Stimulated activated CD8-positive, alpha-beta memory T cell treated with anti-CD3 and anti-CD28 coated beads, Interleukin-12 subunit alpha, Interleukin-12 subunit beta, amount 100 ng/mL, for 1 hour (primary cell): ENCODE data around the gene RAPGEF3.

Source experiments
- DNase-seq: peaks from one replicate; pipeline ENCODE4 v3.0.0-alpha.2; 2020; ENCODE audit warnings: low read depth

The RAPGEF3 gene, protein sequence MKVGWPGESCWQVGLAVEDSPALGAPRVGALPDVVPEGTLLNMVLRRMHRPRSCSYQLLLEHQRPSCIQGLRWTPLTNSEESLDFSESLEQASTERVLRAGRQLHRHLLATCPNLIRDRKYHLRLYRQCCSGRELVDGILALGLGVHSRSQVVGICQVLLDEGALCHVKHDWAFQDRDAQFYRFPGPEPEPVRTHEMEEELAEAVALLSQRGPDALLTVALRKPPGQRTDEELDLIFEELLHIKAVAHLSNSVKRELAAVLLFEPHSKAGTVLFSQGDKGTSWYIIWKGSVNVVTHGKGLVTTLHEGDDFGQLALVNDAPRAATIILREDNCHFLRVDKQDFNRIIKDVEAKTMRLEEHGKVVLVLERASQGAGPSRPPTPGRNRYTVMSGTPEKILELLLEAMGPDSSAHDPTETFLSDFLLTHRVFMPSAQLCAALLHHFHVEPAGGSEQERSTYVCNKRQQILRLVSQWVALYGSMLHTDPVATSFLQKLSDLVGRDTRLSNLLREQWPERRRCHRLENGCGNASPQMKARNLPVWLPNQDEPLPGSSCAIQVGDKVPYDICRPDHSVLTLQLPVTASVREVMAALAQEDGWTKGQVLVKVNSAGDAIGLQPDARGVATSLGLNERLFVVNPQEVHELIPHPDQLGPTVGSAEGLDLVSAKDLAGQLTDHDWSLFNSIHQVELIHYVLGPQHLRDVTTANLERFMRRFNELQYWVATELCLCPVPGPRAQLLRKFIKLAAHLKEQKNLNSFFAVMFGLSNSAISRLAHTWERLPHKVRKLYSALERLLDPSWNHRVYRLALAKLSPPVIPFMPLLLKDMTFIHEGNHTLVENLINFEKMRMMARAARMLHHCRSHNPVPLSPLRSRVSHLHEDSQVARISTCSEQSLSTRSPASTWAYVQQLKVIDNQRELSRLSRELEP

GRCh38 chr12:47758834-47759690 lies at the start of gene RAPGEF3:
Gene RAPGEF3, minus strand, starts transcription at chr12:47758880. Its CDS starts 324 bp downstream, at chr12:47758556.
- DNase-seq, result peak; percentile 57

- DNase-seq, result peak; percentile 55
Measured at GRCh38 chr12:47808050-47808449, 49.4 kb upstream of the RAPGEF3 start.

DNA sequence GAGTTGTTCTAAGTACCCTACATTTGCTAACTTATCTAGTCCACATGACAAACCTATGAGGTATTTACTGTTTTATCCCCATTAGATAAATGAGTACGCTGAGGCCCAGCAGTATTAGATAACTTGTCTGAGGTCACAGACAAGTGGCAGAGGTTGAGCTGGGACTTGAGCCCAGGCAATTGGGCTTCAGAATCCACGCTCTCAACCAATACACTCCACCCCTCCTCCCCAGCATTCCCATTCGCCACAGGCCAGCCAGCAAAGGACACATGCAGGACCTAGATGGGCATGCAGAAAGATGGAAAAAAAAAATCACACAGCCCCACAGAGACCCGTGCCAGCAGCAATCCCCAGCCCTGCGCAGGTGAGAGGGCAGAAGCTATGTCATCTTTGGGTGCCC lies 48.7 kb upstream of the RAPGEF3 start:
- DNase-seq, result no peak

DNA sequence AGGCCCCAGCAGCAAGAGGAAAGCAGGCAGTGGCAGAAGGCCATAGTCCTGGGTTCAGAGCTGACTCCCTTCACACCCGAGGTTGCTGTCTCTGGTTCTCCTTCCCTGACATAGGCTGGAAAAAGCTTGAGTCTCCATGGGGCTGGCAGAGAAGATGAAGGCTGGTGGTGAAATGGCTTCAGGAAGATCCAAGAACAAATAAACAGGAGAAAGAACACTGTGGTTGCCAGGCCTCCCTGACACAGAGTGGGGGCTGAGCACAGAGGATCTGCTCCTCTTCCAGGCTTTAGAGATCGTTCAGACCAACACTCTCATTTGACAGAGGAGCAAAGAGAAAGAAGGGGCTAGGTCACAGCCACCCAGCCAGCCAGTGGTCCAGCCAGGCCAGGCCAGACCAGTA lies 46.7 kb upstream of the RAPGEF3 start:
- DNase-seq, result no peak

DNA sequence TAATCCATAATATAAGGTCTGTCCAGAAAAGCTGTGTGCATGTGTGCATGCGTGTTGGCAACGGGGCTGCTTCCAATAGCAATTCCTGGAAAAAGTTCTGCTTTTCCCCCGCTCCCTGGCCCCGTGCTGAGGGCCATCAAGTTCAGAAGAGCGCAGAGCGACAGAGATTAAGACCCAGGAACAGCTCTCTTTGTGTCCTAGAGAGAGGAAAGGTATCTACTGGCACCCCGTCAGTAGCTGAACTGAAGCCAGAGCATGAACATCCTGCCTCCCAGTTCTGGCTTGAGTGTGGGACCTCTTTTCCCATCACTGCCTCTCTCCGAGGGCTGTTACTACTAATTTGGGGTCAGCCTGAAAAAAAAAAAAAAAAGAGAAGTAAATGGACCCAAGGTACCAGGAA lies 45.5 kb upstream of the RAPGEF3 start:
- no peak for DNase-seq

GRCh38 chr12:47803191-47803875 lies 44.7 kb upstream of the RAPGEF3 start:
- no peak for DNase-seq

DNA sequence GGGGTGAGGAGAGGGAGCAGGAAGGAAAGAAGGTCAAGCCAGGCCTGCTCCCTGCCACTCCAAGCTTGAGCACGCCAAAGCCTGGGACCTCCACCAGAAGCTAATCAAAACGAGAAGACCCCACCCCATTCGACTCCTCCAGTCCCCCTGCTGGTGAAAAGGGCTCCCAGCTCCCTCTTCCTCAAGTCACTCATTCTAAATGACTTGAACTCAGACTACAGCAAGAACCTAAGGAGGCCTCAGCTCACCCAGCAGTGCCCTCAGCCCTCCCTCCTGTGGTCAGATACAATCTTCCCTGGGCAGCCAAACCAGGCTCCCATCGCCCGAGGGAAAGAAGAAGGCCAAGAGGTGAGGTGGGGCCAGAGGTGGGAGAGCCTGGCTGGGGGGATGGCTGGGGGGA lies 43.6 kb upstream of the RAPGEF3 start:
- DNase-seq, result no peak

GRCh38 chr12:47801904-47802246 lies 43.2 kb upstream of the RAPGEF3 start:
- no peak for DNase-seq

DNA sequence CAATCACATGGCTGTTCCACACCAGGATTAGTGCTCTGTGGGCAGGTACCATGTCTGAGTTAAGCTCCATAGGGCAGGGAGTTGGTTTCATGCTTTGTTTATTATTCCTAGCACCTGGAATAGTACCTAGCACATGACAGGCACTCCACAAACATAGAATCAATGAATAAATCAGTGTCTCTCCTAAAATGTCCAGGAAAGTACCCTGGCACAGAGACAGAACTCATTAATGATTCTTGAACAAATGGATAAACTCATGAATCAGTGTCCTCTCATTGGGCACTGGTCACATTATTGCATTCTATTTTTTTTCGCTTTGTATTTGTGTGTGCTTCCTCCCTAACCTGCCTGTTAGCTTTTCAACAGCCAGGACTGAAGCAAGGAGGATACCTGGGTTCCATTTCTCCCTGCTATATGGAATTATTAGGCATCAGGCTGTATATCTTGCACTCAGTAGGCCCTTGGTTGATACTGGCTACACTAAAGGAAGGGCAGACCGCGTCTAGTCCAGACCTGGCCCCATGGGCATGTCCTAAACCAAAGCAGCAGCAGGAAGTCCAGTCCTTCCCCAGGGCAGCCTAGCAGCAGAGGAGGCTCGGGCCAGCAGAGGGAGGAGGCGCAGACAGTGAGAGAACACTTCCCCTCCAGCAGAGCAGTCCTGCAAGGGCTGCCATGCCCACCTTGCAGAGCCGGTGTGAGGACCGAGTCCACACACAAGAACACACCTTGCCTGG lies 42.7 kb upstream of the RAPGEF3 start:
- no peak for DNase-seq

DNA sequence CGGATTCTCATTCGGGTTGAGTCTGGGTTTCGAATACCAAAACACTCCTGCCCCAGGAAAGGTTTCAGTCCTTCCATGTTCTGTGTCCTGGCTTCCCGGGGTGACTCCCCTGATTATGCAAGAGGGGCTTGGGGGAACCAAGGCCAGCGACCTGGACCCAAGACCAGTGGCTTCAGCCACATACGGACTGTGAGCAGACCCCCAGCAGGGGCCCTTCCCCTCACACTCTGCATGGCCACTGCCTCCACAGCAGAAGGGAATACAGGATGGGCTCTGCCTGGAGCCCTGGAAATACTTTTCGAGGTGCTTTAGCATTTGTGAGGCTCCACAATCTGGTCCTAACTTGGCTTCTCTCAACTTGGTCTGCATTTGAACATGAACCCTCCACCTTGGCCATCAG lies 41.9 kb upstream of the RAPGEF3 start:
- DNase-seq, result no peak

- no peak for DNase-seq
Measured at GRCh38 chr12:47799357-47799955, 40.8 kb upstream of the RAPGEF3 start.

DNA sequence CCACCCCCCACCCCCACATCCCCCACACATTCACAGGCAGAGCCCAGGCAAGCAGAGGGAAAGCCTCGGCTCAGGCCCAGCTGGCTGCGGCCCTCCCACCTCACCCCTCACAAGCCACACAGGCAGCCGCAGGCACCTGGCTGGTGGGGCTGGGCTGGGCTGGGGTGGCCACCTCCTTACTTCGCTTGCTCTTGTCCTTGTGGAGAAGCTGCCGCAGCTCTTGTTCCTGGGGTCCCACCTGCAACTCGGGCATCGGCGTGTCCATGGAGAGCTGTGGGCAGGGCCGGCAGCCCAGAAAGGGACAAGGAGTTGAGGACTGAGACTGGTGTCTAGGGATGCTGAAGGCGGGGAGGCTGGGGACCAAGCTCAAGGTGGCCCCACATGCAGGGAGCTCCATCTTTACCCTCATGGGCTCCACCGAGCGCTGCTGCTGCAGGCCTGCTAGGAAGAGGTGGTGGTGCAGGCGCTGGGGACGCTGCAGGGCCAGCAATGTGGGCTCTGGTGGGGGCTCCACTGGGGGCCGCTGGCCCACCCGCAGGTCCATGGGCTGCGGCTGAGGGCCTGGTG lies 39.8 kb upstream of the RAPGEF3 start:
- no peak for DNase-seq

- DNase-seq, result no peak
Measured at GRCh38 chr12:47797441-47797840, 38.8 kb upstream of the RAPGEF3 start.

- no peak for DNase-seq
Measured at GRCh38 chr12:47795814-47796411, 37.2 kb upstream of the RAPGEF3 start.

- no peak for DNase-seq
Measured at GRCh38 chr12:47795121-47795813, 36.6 kb upstream of the RAPGEF3 start.

GRCh38 chr12:47794679-47795078 lies 36.0 kb upstream of the RAPGEF3 start:
- no peak for DNase-seq

- no peak for DNase-seq
Measured at GRCh38 chr12:47793015-47793681, 34.5 kb upstream of the RAPGEF3 start.

GRCh38 chr12:47791874-47792273 lies 33.2 kb upstream of the RAPGEF3 start:
- DNase-seq, result no peak

GRCh38 chr12:47791351-47791746 lies 32.7 kb upstream of the RAPGEF3 start:
- no peak for DNase-seq
